B cell (primary cell): ENCODE results near the gene SOAT2. TPM values are rescaled to one million over a fixed set of nuclear protein-coding genes. Genes with fewer than 3 reads are reported as not detected.

Source experiments
- ATAC-seq: fragments of 200-7000 bp; cut with Tn5 transposase; one replicate; pipeline ENCODE4 v1.10.0; 2021; ENCODE audit warnings: low read depth, mild to moderate bottlenecking, moderate number of reproducible peaks, moderate library complexity
- CTCF ChIA-PET: fragments of 350-600 bp; sonication (Branson Sonifier 250); formaldehyde crosslinking; loops from one replicate; lab custom pipeline; 2021; ENCODE audit warnings: antibody characterized with exemption, inconsistent platforms; lab: Charles Lee
- POLR2A ChIA-PET: fragments of 350-600 bp; sonication (Branson Sonifier 250); formaldehyde crosslinking; loops from one replicate; lab custom pipeline; 2021; ENCODE audit warnings: antibody characterized with exemption; lab: Charles Lee
- DNase-seq: peaks from one replicate; pipeline ENCODE4 v3.0.0; 2013
- H2AFZ ChIP-seq: 2 replicates; pipeline ENCODE4 v1.6.1; 2012; ENCODE audit warnings: mild to moderate bottlenecking, low read depth, low read length; ENCODE audit not compliant: insufficient read depth, poor library complexity, severe bottlenecking
- H3K27ac ChIP-seq, 2 donors: 1 replicate in 1 of 2; 2 replicates in 1 of 2; pipeline ENCODE4 v1.5.1; 2012 to 2013; ENCODE audit warnings: low read length in 2 of 2, mild to moderate bottlenecking in 2 of 2, moderate library complexity in 1 of 2
- H3K27me3 ChIP-seq, 4 experiments: fragments of 200-600 bp in 1 of 4; sonication (generic) in 1 of 4; replicated peaks in 1 of 4; 1 replicate in 2 of 4; 2 replicates in 2 of 4; pipeline versions ENCODE4 v1.6.1 to v1.7.0; 2013 to 2016; ENCODE audit warnings: low read length in 3 of 4, mild to moderate bottlenecking in 2 of 4, mixed read lengths in 1 of 4, moderate library complexity in 1 of 4; ENCODE audit not compliant: insufficient read depth in 4 of 4, control insufficient read depth in 3 of 4; ENCODE audit errors: control extremely low read depth in 1 of 4
- H3K36me3 ChIP-seq, 2 experiments: replicated peaks in 1 of 2; 1 replicate in 1 of 2; 2 replicates in 1 of 2; pipeline versions ENCODE4 v1.6.1 to v1.7.1; 2013; ENCODE audit warnings: low read length in 1 of 2; ENCODE audit not compliant: insufficient read depth in 2 of 2, control insufficient read depth in 1 of 2; ENCODE audit errors: control extremely low read depth in 1 of 2, extremely low read depth in 1 of 2
- H3K4me1 ChIP-seq, 2 donors: fragments of 200-600 bp in 1 of 2; sonication (generic) in 1 of 2; 1 replicate in 1 of 2; 2 replicates in 1 of 2; pipeline versions ENCODE4 v1.5.1 to v1.6.1; 2013 to 2017; ENCODE audit warnings: low read length in 2 of 2; ENCODE audit not compliant: control insufficient read depth in 2 of 2, insufficient read depth in 2 of 2
- H3K4me2 ChIP-seq: replicated peaks from 2 replicates; pipeline ENCODE3; 2012; ENCODE audit warnings: mild to moderate bottlenecking, low read depth, low read length; ENCODE audit not compliant: poor library complexity, severe bottlenecking
- H3K4me3 ChIP-seq, 5 experiments: fragments of 200-600 bp in 1 of 5; sonication (generic) in 1 of 5; 1 replicate in 3 of 5; 2 replicates in 2 of 5; pipeline versions ENCODE4 v1.5.1 to v1.7.0; 2011 to 2016; ENCODE audit warnings: low read length in 4 of 5, mild to moderate bottlenecking in 4 of 5, low read depth in 2 of 5, control low read depth in 1 of 5, moderate library complexity in 1 of 5; ENCODE audit not compliant: insufficient read depth in 1 of 5; ENCODE audit errors: control extremely low read depth in 1 of 5, extremely low read depth in 1 of 5
- H3K79me2 ChIP-seq: fragments of 200-600 bp; sonication (generic); one replicate; pipeline ENCODE4 v1.6.0; 2016; ENCODE audit warnings: low read length; ENCODE audit not compliant: control insufficient read depth, insufficient read depth
- H3K9ac ChIP-seq: fragments of 200-600 bp; sonication (generic); 2 replicates; pipeline ENCODE4 v1.6.1; 2017; ENCODE audit warnings: mild to moderate bottlenecking, low read length, moderate library complexity
- H3K9me3 ChIP-seq, 3 donors: one replicate each; pipeline versions ENCODE4 v1.6.1 to v1.7.1; 2013; ENCODE audit warnings: low read length in 2 of 3; ENCODE audit not compliant: control insufficient read depth in 2 of 3, insufficient read depth in 1 of 3; ENCODE audit errors: control extremely low read depth in 1 of 3
- H4K20me1 ChIP-seq: 2 replicates; pipeline ENCODE4 v1.6.0; 2012; ENCODE audit warnings: mild to moderate bottlenecking, low read length; ENCODE audit not compliant: insufficient read depth, control insufficient read depth, poor library complexity, severe bottlenecking
- H3K27ac Mint-ChIP-seq: one replicate; pipeline ENCODE4 v1.8.0; 2021; ENCODE audit warnings: mixed read lengths
- H3K27me3 Mint-ChIP-seq: one replicate; pipeline ENCODE4 v1.8.0; 2021; ENCODE audit warnings: mixed read lengths
- H3K4me1 Mint-ChIP-seq: one replicate; pipeline ENCODE4 v1.8.0; 2021; ENCODE audit warnings: mixed read lengths
- H3K4me3 Mint-ChIP-seq: one replicate; pipeline ENCODE4 v1.8.0; 2021; ENCODE audit warnings: mixed read lengths
- H3K9me3 Mint-ChIP-seq: one replicate; pipeline ENCODE4 v1.8.0; 2022; ENCODE audit warnings: mixed read lengths; ENCODE audit not compliant: insufficient read depth
- CTCF ChIP-seq: fragments of 200-600 bp; IDR thresholded peaks from one replicate; pipeline ENCODE4 v1.8.0; 2022; ENCODE audit warnings: antibody characterized with exemption, mild to moderate bottlenecking
- EZH2 ChIP-seq: IDR thresholded peaks from 2 replicates; pipeline ENCODE4 v1.6.1; 2012; ENCODE audit warnings: borderline replicate concordance, low read depth, mild to moderate bottlenecking, moderate library complexity, low read length; ENCODE audit not compliant: insufficient read depth, poor library complexity, severe bottlenecking
- WGBS: methylation state at CpG from one replicate; pipeline ENCODE4 v1.1.5; 2013; ENCODE audit warnings: missing lambda C conversion rate; ENCODE audit not compliant: insufficient coverage; 5-methylcytosine and 5-hydroxymethylcytosine counted together
- intact Hi-C: fragments of 100-400 bp; cut with micrococcal nuclease; formaldehyde crosslinking; loops from one replicate; pipeline ENCODE4 v1.10.0; 2022
- polyA plus RNA-seq: library from polyadenylated mRNA; depleted of rRNA; stranded (reverse); fragments of >200 nt; gene quantifications from 2 replicates; pipeline ENCODE4 v1.2.3, GENCODE V29; 2012
- total RNA-seq, 2 donors: library from RNA; stranded (reverse); fragments of 120-200 nt in 1 of 2; gene quantifications; 1 replicate in 1 of 2; 2 replicates in 1 of 2; pipeline versions ENCODE4 v1.2.3 to v1.2.4, GENCODE V29; 2013 to 2022

Gene SOAT2
- total and polyA plus RNA-seq, 2 donors (not counting 1 experiment from before 2014, with no cell fraction given) = 0.31 TPM; not detected in 1

- no peaks in the 10 kb centered on the region for H3K9me3 ChIP-seq
- ATAC-seq (no peak), DNase-seq (no peak)
- Mint-ChIP-seq H3K27me3 (peaks cover 20% of the 10 kb centered on the region), H3K9me3 (no peaks in the 10 kb centered on the region), H3K4me3 (no peak overlapping the region), H3K27ac (no peak overlapping the region), H3K4me1 (no peaks in the 10 kb centered on the region)
- no peaks in the 10 kb centered on the region for H4K20me1 ChIP-seq
- H3K27ac ChIP-seq = no peak overlapping the region
- H3K4me2 ChIP-seq = no peak overlapping the region
- no peak overlapping the region for H3K9ac ChIP-seq
- H3K79me2 ChIP-seq = no peaks in the 10 kb centered on the region
- H3K4me3 ChIP-seq = no peak overlapping the region
- H3K4me1 ChIP-seq = no peaks in the 10 kb centered on the region
- no peaks in the 10 kb centered on the region for H3K36me3 ChIP-seq
- H2AFZ ChIP-seq = no peak overlapping the region
- intact Hi-C loops = no loop called here
- H3K27me3 ChIP-seq = peaks cover 0 to 10% (median 0%) of the 10 kb centered on the region in 4 experiments
- ChIA-PET POLR2A (no interaction called here), CTCF (interaction anchor here (1.0 kb wide), 1 partner anchor 58 kb away, joined by 3 read pairs; no protein-coding TSS in a partner anchor)
- TF ChIP-seq CTCF (no peak), EZH2 (no peak)
These were observed 21.1 kb downstream of the SOAT2 start for GRCh38 chr12:53124352-53124723.

- TF ChIP-seq EZH2 = no peak
- no peak for TF ChIP-seq CTCF
- Histone ChIP-seq H3K4me2 (no peak overlapping the region), H3K4me1 (no peaks in the 10 kb centered on the region), H3K4me3 (no peak overlapping the region), H4K20me1 (no peaks in the 10 kb centered on the region), H3K9me3 (no peaks in the 10 kb centered on the region), H3K79me2 (no peaks in the 10 kb centered on the region), H3K9ac (no peak overlapping the region), H2AFZ (no peak overlapping the region), H3K27ac (no peak overlapping the region), H3K27me3 (peaks cover 0 to 10% (median 0%) of the 10 kb centered on the region in 4 experiments), H3K36me3 (no peaks in the 10 kb centered on the region)
- DNase-seq = no peak
- CTCF ChIA-PET = no interaction called here
- Mint-ChIP-seq H3K4me1 (no peaks in the 10 kb centered on the region), H3K4me3 (no peak overlapping the region), H3K27me3 (peaks cover 26% of the 10 kb centered on the region), H3K9me3 (no peaks in the 10 kb centered on the region), H3K27ac (no peak overlapping the region)
- no peak for ATAC-seq
- POLR2A ChIA-PET = no interaction called here
- intact Hi-C loops = no loop called here
- no CpG with 5 or more reads among the region's 1 CpG for WGBS
These were observed 23.9 kb downstream of the SOAT2 start for GRCh38 chr12:53127169-53127568.
